Measurements from ENCODE around the gene CSMD2.

The CSMD2 gene

GRCh38 chr1:33797849-33798248, 367.2 kb downstream of the CSMD2 start (continued):
- TF ChIP-seq PPARA (CRISPR knock-in tag; IDR thresholded peaks at IDR 0.05; ENCODE audit: borderline replicate concordance) (no peak), GLIS3 (CRISPR knock-in tag; IDR thresholded peaks at IDR 0.05) (no peak), ZC3H10 (CRISPR knock-in tag; IDR thresholded peaks at IDR 0.05) (no peak), ZNF565 (CRISPR knock-in tag; conservative IDR thresholded peaks at IDR 0.05; ENCODE audit: low read depth) (no peak), OSR1 (CRISPR knock-in tag; IDR thresholded peaks at IDR 0.05) (no peak)
- TF ChIP-seq, protein P1, sequence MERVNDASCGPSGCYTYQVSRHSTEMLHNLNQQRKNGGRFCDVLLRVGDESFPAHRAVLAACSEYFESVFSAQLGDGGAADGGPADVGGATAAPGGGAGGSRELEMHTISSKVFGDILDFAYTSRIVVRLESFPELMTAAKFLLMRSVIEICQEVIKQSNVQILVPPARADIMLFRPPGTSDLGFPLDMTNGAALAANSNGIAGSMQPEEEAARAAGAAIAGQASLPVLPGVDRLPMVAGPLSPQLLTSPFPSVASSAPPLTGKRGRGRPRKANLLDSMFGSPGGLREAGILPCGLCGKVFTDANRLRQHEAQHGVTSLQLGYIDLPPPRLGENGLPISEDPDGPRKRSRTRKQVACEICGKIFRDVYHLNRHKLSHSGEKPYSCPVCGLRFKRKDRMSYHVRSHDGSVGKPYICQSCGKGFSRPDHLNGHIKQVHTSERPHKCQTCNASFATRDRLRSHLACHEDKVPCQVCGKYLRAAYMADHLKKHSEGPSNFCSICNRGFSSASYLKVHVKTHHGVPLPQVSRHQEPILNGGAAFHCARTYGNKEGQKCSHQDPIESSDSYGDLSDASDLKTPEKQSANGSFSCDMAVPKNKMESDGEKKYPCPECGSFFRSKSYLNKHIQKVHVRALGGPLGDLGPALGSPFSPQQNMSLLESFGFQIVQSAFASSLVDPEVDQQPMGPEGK (CRISPR knock-in tag; IDR thresholded peaks at IDR 0.05; ENCODE audit: borderline replicate concordance): no peak
- TF ChIP-seq, protein P2, sequence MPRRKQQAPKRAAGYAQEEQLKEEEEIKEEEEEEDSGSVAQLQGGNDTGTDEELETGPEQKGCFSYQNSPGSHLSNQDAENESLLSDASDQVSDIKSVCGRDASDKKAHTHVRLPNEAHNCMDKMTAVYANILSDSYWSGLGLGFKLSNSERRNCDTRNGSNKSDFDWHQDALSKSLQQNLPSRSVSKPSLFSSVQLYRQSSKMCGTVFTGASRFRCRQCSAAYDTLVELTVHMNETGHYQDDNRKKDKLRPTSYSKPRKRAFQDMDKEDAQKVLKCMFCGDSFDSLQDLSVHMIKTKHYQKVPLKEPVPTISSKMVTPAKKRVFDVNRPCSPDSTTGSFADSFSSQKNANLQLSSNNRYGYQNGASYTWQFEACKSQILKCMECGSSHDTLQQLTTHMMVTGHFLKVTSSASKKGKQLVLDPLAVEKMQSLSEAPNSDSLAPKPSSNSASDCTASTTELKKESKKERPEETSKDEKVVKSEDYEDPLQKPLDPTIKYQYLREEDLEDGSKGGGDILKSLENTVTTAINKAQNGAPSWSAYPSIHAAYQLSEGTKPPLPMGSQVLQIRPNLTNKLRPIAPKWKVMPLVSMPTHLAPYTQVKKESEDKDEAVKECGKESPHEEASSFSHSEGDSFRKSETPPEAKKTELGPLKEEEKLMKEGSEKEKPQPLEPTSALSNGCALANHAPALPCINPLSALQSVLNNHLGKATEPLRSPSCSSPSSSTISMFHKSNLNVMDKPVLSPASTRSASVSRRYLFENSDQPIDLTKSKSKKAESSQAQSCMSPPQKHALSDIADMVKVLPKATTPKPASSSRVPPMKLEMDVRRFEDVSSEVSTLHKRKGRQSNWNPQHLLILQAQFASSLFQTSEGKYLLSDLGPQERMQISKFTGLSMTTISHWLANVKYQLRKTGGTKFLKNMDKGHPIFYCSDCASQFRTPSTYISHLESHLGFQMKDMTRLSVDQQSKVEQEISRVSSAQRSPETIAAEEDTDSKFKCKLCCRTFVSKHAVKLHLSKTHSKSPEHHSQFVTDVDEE (CRISPR knock-in tag; IDR thresholded peaks at IDR 0.05): no peak

DNA sequence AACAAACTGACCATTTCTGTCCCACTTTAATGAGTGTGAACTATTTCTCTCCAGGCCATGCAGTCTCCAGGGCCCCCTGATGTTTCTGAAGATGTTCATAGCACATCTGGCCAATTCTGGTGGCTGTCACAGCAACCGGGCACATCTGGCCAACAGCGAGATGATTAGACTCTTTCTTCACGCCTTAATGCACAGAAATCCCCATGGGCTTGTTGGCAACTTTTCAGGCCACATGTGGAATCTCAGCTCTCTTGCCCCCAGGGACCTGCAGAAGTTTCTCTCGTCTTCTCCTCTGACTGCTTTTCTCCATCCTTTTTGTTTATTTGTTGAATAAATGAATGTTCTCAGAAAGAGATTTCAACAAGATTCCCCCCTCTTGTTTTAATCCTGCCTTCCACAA, 372.4 kb downstream of the CSMD2 start:
- no peak for ATAC-seq
- TF ChIP-seq, protein P2 (CRISPR knock-in tag; IDR thresholded peaks at IDR 0.05): no peak
- TF ChIP-seq ISL1 (CRISPR knock-in tag; IDR thresholded peaks at IDR 0.05) (no peak), ZNF70 (CRISPR knock-in tag; IDR thresholded peaks at IDR 0.05) (no peak), ZC3H10 (CRISPR knock-in tag; IDR thresholded peaks at IDR 0.05) (no peak), PPARA (CRISPR knock-in tag; IDR thresholded peaks at IDR 0.05; ENCODE audit: borderline replicate concordance) (no peak), GLIS3 (CRISPR knock-in tag; IDR thresholded peaks at IDR 0.05) (no peak), SNAI2 (CRISPR knock-in tag; IDR thresholded peaks at IDR 0.05) (no peak), OSR1 (CRISPR knock-in tag; IDR thresholded peaks at IDR 0.05) (no peak), TOX (CRISPR knock-in tag; IDR thresholded peaks at IDR 0.05; ENCODE audit: borderline replicate concordance) (no peak), RARB (CRISPR knock-in tag; IDR thresholded peaks at IDR 0.05) (no peak), ZFP30 (CRISPR knock-in tag; IDR thresholded peaks at IDR 0.05) (no peak)
- TF ChIP-seq, protein P3, sequence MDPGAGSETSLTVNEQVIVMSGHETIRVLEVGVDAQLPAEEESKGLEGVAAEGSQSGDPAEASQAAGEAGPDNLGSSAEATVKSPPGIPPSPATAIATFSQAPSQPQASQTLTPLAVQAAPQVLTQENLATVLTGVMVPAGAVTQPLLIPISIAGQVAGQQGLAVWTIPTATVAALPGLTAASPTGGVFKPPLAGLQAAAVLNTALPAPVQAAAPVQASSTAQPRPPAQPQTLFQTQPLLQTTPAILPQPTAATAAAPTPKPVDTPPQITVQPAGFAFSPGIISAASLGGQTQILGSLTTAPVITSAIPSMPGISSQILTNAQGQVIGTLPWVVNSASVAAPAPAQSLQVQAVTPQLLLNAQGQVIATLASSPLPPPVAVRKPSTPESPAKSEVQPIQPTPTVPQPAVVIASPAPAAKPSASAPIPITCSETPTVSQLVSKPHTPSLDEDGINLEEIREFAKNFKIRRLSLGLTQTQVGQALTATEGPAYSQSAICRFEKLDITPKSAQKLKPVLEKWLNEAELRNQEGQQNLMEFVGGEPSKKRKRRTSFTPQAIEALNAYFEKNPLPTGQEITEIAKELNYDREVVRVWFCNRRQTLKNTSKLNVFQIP (CRISPR knock-in tag; IDR thresholded peaks at IDR 0.05; ENCODE audit: borderline replicate concordance, low read depth): no peak
- TF ChIP-seq, protein P4, sequence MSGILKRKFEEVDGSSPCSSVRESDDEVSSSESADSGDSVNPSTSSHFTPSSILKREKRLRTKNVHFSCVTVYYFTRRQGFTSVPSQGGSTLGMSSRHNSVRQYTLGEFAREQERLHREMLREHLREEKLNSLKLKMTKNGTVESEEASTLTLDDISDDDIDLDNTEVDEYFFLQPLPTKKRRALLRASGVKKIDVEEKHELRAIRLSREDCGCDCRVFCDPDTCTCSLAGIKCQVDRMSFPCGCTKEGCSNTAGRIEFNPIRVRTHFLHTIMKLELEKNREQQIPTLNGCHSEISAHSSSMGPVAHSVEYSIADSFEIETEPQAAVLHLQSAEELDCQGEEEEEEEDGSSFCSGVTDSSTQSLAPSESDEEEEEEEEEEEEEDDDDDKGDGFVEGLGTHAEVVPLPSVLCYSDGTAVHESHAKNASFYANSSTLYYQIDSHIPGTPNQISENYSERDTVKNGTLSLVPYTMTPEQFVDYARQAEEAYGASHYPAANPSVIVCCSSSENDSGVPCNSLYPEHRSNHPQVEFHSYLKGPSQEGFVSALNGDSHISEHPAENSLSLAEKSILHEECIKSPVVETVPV (CRISPR knock-in tag; IDR thresholded peaks at IDR 0.05): no peak

DNA sequence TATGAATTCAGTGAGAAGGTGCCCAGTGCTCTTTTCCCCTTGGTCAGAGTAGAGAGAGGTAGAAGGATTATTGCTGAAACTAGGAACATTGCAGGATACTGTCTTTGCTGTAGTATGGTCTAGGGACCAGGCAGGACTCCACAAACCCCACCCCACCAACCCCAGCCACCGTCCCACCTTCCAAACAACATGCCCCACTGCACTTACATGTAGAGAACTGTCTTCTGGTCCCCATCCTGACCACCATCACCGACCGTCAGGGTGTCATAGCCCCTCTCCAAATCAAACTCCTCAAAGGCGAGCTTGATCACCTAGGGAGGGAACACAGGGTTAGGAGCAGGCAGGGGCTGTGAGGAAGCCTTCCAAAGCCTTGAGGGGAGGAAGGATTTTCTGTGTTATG, 372.8 kb downstream of the CSMD2 start:
- TF ChIP-seq ESRRG (CRISPR knock-in tag; IDR thresholded peaks at IDR 0.05) (no peak), ZNF565 (CRISPR knock-in tag; conservative IDR thresholded peaks at IDR 0.05; ENCODE audit: low read depth) (no peak), OSR1 (CRISPR knock-in tag; IDR thresholded peaks at IDR 0.05) (no peak), ZC3H10 (CRISPR knock-in tag; IDR thresholded peaks at IDR 0.05) (no peak), RARB (CRISPR knock-in tag; IDR thresholded peaks at IDR 0.05) (no peak), PPARA (CRISPR knock-in tag; IDR thresholded peaks at IDR 0.05; ENCODE audit: borderline replicate concordance) (no peak), SNAI2 (CRISPR knock-in tag; IDR thresholded peaks at IDR 0.05) (no peak), ARNTL (CRISPR knock-in tag; IDR thresholded peaks at IDR 0.05; ENCODE audit: borderline replicate concordance, low read depth) (no peak), TCF4 (CRISPR knock-in tag; IDR thresholded peaks at IDR 0.05; ENCODE audit: borderline replicate concordance) (no peak), ZFP3 (CRISPR knock-in tag; IDR thresholded peaks at IDR 0.05) (no peak), ZNF70 (CRISPR knock-in tag; IDR thresholded peaks at IDR 0.05) (no peak), TOX (CRISPR knock-in tag; IDR thresholded peaks at IDR 0.05; ENCODE audit: borderline replicate concordance) (no peak)
- TF ChIP-seq, protein P1 (CRISPR knock-in tag; IDR thresholded peaks at IDR 0.05; ENCODE audit: borderline replicate concordance): no peak
- no peak for ATAC-seq

Data from SK-N-SH treated with all-trans-retinoic acid at 6 μM for 48 hours (cell line).